ENCODE measurements around the gene OR8D2.
"Not testable (repeated sequence)": the region's sequence is repeated elsewhere in the genome, so short reads cannot be mapped to it uniquely, and the experiment has no call there.

Gene OR8D2

DNA sequence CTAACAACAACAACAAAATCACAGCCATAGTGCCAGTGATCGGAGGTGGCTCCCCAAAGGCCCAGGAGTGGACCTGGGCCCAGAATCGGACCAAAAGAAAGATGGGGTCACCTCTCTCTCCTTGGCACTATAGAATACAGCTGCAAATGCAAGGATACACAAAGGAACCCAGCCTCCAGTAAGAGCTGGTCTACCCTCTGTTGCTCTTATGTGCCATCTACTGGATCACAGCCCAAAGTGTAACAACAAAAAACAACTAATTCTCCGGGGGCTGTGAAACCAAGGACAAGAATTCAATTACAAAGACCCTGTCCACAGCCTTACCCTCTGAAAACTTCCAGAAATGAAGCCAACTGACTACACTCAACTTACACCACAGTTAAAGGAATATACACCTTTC lies 42.2 kb downstream of the OR8D2 start:
- POLR2A ChIA-PET (ENCODE audit: low non-redundant PET), result no interaction called here
- no peak for DNase-seq (ENCODE audit: low spot score)
- TF ChIP-seq, protein P1, sequence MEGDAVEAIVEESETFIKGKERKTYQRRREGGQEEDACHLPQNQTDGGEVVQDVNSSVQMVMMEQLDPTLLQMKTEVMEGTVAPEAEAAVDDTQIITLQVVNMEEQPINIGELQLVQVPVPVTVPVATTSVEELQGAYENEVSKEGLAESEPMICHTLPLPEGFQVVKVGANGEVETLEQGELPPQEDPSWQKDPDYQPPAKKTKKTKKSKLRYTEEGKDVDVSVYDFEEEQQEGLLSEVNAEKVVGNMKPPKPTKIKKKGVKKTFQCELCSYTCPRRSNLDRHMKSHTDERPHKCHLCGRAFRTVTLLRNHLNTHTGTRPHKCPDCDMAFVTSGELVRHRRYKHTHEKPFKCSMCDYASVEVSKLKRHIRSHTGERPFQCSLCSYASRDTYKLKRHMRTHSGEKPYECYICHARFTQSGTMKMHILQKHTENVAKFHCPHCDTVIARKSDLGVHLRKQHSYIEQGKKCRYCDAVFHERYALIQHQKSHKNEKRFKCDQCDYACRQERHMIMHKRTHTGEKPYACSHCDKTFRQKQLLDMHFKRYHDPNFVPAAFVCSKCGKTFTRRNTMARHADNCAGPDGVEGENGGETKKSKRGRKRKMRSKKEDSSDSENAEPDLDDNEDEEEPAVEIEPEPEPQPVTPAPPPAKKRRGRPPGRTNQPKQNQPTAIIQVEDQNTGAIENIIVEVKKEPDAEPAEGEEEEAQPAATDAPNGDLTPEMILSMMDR (conservative IDR thresholded peaks at IDR 0.05; ENCODE audit: low read depth), result no peak
- no peak overlapping the region for H3K27ac ChIP-seq
- CTCF ChIA-PET, result interaction anchor here (1.0 kb wide), 1 partner anchor 206 kb away, joined by 3 read pairs; no protein-coding TSS in a partner anchor

DNA sequence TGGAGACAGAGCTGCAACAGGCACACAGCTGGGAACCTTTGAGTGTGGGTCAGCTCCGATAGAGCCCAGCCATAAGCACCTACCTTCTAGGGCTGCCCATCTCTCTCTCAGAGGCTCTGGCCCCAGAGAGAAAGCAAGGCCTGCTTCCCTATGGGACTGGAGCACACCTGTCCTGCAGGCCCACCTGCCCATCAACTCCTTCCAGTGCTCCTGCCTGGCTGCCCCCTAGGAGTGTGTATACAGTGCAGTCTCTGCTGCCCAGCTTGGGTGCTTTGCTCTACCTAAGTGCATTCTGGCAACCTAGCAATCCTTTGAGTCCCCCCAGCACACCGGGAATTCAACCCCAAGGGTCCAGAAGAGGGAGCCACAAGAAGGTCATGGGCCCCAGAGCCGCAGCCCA lies 42.8 kb downstream of the OR8D2 start:
- TF ChIP-seq, protein P1 (conservative IDR thresholded peaks at IDR 0.05; ENCODE audit: low read depth), result no peak
- ChIA-PET POLR2A (ENCODE audit: low non-redundant PET) (no interaction called here), CTCF (interaction anchor here (1.0 kb wide), 1 partner anchor 206 kb away, joined by 3 read pairs; no protein-coding TSS in a partner anchor)
- no peak overlapping the region for H3K27ac ChIP-seq
- no peak for DNase-seq (ENCODE audit: low spot score)

DNA sequence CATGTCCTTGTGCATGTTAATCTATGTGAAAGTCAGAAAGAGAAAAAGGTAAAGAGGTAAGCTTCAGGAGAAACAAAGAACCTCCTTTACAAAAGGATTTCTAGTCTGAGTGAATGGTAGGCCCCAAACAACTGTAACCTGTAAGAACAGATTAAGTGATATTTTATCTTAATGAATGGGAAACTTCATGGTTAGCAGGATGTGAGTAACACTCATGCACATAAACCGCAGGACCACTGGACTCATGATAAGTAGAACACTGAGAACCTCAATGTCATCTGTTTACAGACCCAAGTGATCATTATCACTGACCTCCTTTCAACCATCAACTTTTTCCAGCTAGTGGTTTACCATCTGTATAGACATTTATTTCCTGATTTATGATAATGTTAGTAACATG lies 43.9 kb downstream of the OR8D2 start:
- DNase-seq (ENCODE audit: low spot score), result no peak
- H3K27ac ChIP-seq, result no peak overlapping the region
- TF ChIP-seq, protein P1 (conservative IDR thresholded peaks at IDR 0.05; ENCODE audit: low read depth), result no peak
- CTCF ChIA-PET, result no interaction called here
- POLR2A ChIA-PET (ENCODE audit: low non-redundant PET), result no interaction called here

DNA sequence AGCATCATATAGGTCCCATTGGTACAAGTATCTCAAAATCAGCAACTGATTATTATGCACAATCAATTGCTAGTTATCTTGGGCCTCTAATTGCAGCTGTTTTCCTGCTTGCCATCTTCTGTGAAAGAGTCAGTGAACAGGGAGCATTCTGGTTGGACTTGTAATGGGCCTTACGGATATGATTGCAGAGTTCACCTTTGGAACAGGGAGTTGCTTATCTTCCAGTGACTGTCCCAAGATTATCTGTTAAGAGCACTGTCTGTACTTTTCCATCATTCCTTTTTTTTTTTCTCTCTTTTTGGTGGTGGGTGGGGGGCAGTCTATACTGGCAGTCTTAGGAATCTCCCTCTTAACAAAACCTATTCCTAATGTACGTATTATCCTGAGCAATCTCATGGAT lies 46.0 kb downstream of the OR8D2 start:
- ChIA-PET POLR2A (ENCODE audit: low non-redundant PET) (no interaction called here), CTCF (interaction anchor here (0.7 kb wide), 1 partner anchor 377 kb away, joined by 3 read pairs; no protein-coding TSS in a partner anchor)
- H3K27ac ChIP-seq, result no peak overlapping the region
- DNase-seq (ENCODE audit: low spot score), result no peak
- TF ChIP-seq, protein P1 (conservative IDR thresholded peaks at IDR 0.05; ENCODE audit: low read depth), result no peak

DNA sequence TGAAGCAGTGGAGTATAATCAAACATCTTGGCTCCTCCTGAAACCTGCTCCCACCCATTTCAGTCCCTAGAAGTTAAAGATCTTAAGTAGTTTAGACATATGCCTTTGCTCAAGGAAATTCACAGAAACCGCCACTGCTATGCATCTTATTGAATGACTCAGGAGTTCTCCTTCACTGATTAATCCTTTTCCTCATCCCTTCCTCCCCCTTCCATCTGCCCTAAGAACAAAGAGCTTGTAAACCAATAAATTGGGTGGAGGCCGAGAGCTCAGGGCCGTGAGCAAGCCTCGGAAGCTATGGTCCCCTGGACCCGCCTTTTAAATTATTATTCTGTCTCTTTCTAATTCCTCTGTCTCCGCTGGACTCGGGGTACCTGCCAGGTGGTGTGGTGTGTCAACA lies 49.1 kb downstream of the OR8D2 start:
- DNase-seq (ENCODE audit: low spot score); H3K27ac ChIP-seq; POLR2A ChIA-PET (ENCODE audit: low non-redundant PET); CTCF ChIA-PET: not testable (repeated sequence)

All from RWPE1 (cell line).